Measurements from ENCODE around the gene MYO18A.
"Not testable (repeated sequence)": the region's sequence is repeated elsewhere in the genome, so short reads cannot be mapped to it uniquely, and the experiment has no call there.

The MYO18A gene

DNA sequence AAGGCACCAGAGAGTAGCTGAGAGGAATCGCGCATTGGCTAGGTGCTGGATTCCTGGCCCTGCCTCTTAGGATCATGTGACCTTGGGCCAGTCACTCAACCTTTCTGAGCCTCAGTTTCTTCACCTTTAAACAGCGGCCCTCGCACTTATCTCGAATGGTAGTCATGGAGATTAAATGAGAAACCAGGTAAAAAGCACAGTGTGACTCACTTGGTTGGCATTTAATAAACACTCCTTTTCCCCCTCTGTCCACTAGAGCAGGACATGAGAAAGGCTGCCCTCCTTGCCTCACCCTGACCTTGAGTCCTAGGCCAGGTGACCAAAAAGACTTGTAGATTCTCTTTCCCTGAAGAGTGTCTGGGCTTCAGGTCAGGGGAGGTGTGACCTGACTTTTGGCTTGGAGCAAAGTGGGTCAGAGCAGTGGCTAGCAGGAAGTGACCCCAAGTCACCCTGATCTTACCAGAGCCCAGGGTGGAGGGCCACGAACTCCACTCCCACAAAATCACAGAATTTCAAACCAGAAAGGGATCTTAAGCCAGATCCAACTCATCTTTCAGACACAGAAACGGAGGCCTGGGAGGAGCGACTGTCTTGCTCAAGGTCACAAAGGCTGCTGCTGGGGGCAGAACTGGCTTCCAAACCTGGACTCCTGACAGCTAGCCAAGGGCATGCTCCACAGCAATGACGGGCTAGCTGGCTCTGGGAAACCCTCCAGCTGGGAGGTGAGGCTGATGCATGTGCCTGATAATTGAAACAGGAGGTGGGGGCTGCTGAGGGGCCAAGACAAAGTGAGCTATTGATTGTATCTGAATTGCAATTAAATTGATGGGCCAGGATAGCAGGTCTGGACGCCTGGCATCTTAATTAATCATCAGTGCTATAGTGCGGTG lies 72.0 kb downstream of the MYO18A start:
- DNase-seq (ENCODE audit: low spot score): no peak

DNA sequence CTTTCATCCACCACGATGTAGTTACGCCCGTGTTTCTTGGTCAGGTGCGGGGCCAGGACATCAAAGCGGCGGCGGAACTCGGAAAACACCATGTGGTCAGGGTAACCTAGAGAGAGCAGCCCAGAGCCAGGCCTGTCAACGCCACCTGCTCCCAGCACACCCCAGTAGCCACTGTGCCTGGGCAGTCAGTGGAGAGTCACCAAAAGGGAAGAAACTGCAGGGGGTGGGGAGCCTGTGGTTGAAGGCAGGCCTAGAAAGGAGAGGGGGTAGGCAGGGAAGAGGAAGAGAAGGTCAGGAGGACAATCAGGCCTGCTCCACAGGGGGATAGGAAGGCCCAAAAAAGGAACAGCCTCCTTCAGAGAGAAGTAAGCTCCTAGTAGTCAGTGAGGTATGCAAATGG lies 73.1 kb downstream of the MYO18A start:
- no peak for DNase-seq (ENCODE audit: low spot score)

DNA sequence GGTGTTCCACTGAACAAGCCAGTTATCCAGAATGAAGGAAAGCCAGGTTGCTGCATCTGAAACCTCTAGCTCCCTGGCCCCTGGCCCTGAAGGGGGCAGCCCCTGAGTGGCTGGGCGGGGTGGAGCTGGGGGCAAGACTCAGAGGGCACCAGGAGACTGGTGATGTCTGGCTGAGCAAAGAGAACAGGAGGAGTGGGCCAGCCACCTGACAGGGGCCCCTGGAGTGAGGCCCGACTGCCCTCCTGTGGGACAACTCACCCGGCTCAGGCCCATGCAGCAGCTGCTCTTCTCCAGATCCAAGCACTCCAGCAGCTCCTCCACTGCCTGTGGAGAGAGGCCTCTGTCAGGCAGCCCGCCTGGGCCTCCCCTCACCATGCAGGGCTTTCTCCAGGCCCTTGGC lies 76.9 kb downstream of the MYO18A start:
- no peak for DNase-seq (ENCODE audit: low spot score)

- no peak for DNase-seq (ENCODE audit: low spot score)
Measured at GRCh38 chr17:29102741-29103181, 77.4 kb downstream of the MYO18A start.

- DNase-seq (ENCODE audit: low spot score): no peak
Measured at GRCh38 chr17:29102046-29102445, 78.2 kb downstream of the MYO18A start.

DNA sequence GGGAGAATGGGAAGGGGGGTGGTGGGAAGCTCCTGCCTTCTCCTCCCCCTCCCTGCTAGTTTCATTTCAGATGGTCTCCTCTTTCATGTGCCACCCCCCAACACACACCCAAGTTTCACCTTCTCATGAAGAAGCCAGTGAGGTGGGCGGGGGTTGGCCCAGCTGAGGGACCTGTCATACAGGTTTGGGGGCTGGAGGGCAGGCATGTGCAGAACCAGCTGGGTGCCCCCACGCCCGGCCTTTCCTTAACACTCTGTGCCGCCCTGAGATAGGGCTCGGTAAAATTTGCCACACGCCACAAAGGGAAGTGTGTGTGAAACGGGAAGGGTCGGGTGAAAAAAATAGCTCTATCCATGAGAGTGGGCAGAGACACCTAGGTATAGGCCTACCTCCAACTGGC lies 79.9 kb downstream of the MYO18A start:
- DNase-seq (ENCODE audit: low spot score): no peak

DNA sequence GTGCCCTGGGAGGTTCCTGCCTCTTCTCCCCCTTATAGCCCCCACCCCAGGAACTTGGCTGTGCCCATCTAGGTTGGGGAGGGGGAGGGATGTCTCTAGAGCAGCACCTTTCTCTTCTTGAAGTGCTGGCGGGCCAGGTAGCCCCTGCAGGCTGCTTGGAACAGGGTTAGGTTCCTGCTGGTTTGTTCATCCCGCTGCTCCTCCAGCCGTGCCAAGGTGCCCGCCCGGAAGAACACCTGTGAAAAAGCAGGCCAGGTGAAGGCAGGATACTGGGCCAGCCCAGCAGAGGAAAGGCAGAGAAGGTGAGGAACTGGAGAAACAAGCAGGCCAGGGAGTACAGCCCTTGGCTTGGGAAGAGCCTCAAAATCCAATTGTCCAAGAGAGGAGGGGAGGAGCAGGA lies 80.7 kb downstream of the MYO18A start:
- no peak for DNase-seq (ENCODE audit: low spot score)

DNA sequence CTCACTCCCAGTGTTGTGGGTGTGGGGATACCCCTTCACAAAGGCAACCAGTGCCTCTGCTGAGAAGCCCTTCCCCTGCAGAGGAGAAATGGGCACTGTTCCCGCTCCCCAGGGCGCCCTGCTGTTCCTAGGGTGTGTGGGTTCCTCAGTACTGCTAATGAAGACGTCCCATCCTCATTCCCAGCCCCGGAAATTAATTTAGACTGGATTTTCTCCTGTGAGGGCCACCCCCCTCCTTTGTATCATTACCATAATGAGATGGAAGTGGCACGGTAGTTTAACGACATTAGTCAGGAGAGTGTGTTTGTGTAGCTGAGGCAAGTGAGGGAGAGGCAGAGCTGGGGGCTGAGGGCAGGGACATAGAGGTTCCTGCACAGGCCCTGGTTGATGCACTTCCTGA lies 84.1 kb downstream of the MYO18A start:
- no peak for DNase-seq (ENCODE audit: low spot score)

DNA sequence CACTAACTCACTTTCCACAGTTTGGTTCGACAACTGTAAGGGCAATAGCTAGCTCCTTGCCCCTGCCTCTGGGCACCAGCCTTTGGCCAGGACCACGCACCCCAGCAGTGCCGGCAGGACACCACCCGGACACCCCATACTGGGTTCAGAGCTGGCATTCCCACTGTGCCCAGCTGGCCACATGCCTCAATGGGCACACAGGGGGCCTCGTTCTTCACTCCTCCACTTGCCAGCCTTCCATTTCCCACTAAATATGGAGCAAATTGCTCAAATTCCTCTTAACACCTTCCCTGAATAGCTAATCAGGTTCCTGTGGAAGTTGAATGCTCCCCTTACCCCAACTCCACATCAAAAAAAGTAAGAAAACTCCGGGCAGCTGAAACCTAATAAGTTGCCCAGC lies 84.8 kb downstream of the MYO18A start:
- DNase-seq (ENCODE audit: low spot score): no peak

DNA sequence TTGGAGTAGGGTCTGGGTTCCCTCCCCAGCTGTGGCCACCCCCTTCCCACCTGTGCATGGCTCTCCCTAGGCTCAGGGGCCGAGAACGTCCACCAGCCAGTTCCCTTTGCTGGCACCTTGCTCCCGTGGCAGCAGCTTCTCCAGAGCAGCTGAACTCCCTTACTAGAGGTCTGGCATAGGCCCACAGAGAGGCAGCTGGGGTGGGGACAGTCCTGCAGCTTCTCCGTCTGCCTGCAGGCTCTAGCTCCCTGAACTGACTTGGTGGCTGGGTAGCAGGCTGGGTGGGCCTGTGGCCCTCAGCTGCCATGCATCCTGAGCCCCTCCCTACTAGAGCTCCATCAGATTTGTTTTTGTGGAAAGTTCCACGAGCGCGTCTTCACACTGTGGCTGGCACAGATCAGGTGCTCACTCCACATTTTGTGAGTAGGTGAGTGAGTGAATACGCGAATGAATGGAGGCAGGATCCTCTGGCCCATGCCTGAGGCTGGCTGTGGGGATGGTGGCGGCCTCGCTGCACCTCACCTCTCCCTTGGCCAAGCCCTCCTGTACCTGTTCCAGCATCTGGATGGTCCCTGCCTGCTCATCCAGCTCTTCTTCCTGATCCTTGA lies 86.0 kb downstream of the MYO18A start:
- no peak for DNase-seq (ENCODE audit: low spot score)

GRCh38 chr17:29093090-29093871 lies 86.9 kb downstream of the MYO18A start:
- DNase-seq (ENCODE audit: low spot score): no peak

- DNase-seq (ENCODE audit: low spot score): no peak
Measured at GRCh38 chr17:29091606-29092289, 88.5 kb downstream of the MYO18A start.

DNA sequence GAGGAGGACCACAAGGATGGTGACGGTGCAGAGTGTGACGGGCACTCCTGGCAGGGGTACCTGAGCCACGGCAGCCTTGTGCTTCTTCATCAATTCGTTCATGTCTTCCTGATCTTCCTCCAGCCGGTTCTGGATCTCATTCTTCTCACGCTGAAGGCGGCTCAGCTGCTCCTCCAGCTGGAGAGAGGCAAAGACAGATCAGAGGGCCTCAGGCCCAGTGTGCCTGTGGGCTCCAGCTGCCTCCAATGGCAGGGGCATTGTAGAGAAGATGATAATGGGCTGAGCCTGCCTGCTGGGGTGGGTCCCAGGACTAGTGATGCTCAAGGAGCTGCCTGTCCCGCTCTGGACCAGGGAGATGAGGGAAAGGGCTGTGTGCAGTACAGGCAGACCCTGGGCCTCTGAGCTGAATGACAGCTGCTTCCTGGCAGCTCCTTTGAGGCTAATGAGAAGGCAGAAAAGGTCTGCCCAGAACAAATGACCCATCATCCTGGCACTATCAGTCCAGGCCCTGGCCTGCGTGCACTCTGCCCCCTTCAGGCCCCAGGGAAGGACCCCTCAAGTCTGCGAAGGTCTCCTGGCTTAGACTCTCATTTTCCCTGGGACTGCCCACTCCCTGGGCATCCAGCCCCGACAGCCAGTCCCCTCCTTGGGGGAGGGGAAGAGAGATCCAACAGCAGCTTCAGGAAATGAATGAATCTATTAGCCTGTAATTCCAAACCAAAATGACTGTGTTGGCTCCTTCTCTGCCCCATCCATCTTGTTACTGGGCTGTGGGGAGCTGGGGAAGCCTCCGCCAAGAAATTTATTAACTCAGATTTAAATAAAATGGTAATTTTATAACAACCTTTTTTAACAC lies 89.2 kb downstream of the MYO18A start:
- peak; percentile 62 for DNase-seq (ENCODE audit: low spot score)

GRCh38 chr17:29090108-29090507 lies 90.1 kb downstream of the MYO18A start:
- no peak for DNase-seq (ENCODE audit: low spot score)

DNA sequence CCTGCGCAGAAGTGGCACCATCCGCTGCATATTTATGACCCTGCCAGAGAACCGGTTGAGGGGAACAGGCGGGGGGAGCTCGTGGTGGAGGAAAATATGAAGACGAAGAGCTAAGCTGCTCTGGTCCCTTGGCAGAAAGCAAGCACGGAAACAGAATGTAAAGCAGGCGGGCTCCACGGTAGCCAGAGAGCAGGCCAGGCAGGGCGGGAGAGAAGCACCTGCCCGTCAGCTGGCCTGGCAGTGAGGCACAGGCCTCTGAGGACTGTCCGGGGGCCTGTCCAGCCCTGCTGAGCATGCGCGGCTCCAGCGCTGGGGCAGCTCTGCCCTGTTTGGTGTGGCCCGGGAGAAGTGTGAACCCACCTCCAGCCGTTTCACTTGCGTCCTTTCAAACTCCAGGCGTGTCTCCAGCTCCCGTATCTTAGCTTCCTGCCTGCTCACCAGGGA lies 90.6 kb downstream of the MYO18A start:
- DNase-seq (ENCODE audit: low spot score): peak; percentile 78

DNA sequence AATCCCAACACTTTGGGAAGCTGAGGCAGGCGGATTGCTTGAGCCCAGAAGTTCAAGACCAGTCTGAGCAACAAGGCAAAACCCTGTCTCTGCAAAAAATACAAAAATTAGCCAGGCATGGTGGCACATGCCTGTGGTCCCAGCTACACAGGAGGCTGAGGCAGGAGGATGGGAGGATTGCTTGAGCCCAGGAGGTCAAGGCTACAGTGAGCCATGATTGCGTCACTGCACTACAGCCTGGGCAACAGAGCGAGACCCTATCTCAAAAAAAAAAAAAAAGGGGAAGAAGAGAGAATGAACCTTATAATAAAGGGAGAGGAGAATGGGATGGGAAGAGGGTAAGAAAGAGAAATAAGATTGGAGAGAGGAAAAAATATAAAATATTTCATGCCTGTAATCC lies 91.4 kb downstream of the MYO18A start:
- DNase-seq (ENCODE audit: low spot score): not testable (repeated sequence)

GRCh38 chr17:29086628-29087332 lies 93.4 kb downstream of the MYO18A start:
- no peak for DNase-seq (ENCODE audit: low spot score)

- DNase-seq (ENCODE audit: low spot score): no peak
Measured at GRCh38 chr17:29085223-29085622, 95.0 kb downstream of the MYO18A start.

- DNase-seq (ENCODE audit: low spot score): no peak
Measured at GRCh38 chr17:29084541-29085146, 95.6 kb downstream of the MYO18A start.

GRCh38 chr17:29080965-29081364 lies 99.2 kb downstream of the MYO18A start:
- no peak for DNase-seq (ENCODE audit: low spot score)
